GM23248 (cell line): ENCODE results near the gene SIVA1.

ENCODE experiments used
- EZH2 ChIP-seq: fragments of 200-600 bp; sonication (generic); IDR thresholded peaks from 2 replicates; pipeline ENCODE4 v1.6.1; 2018; ENCODE audit warnings: antibody characterized with exemption, mild to moderate bottlenecking; ENCODE audit not compliant: insufficient read depth, poor library complexity, severe bottlenecking
- EZH2phosphoT487 ChIP-seq: fragments of 200-600 bp; sonication (generic); IDR thresholded peaks from 2 replicates; pipeline ENCODE4 v1.6.1; 2018; ENCODE audit warnings: antibody characterized with exemption, moderate library complexity, mild to moderate bottlenecking, low read depth; ENCODE audit not compliant: insufficient read depth

DNA sequence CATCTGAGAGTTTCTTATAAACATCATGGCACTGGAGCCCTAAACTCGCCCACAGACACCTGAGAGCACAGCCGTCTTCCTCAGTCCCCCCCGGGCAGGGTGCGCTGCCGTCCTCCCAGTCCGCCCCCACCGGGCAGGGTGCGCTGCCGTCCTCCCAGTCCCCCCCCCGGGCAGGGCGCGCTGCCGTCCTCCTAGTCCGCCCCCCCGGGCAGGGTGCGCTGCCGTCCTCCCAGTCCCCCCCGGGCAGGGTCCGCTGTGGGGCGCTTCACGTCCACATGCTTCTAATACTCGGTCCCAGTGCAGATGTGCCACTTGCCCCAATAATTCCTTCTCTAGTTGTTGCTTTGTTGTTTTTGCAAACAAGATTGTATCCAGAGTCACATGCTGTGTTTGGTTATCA is 35.8 kb upstream of the SIVA1 start:
- TF ChIP-seq EZH2phosphoT487: no peak
- no peak for TF ChIP-seq EZH2
